ENCODE data around the gene RAG1. TPM values are rescaled to one million over a fixed set of nuclear protein-coding genes. Genes with fewer than 3 reads are reported as not detected.

RAG1 gene
- total and polyA plus RNA-seq, 9 of the 15 experiments (the other 6 are each of a cell fraction or from before 2014, with no cell fraction given) = 0.49 to 2.5 (median 1.7) TPM

DNA sequence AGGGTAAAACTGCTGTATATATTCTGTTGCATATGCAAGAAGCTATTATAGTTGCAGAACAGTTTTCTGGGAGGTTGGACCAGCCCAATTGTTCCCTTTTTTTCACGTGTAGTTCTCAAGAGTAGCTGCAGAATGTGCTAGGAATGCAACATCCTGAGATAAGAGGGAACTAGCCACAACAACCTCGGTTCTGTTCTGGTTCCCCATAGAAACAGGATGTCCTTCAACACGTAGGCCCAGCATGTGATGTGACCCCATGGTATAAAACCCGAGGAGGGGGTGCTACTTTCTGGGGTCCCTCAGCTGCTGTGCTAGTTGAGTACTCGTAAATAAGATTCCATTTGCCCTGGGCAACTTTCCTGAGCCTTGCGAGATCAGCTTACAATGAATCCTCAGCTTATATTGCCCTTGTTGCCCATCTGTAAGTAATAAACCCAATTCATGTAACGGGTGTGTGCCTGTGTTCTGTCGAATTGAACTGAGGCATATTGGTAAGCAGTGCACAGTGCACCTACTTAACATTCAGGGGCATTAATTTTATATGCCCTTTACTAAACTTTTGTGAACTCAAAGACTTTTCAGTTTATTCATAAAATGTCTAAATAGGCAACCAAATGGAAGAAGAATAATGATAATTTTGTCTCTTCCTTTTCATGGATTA lies 34.7 kb upstream of the RAG1 start:
- H3K27ac ChIP-seq (ENCODE audit: extremely low read depth, low read depth, low read length) = no peak overlapping the region
- 3% methylated on average over 8 of the region's 8 CpGs for WGBS (ENCODE audit: insufficient coverage, low coverage, missing lambda C conversion rate)
- no peak overlapping the region for H3K9ac ChIP-seq (ENCODE audit: insufficient read depth in 1 of 2, low read depth in 2 of 2, low read length in 2 of 2)
- no peak overlapping the region for H3K4me3 ChIP-seq
- H3K36me3 ChIP-seq (ENCODE audit: control insufficient read depth, insufficient read depth, low read length) = no peaks in the 10 kb centered on the region
- ChIA-PET CTCF (ENCODE audit: low intra/inter-chr PET ratio) (no interaction called here), POLR2A (no interaction called here)
- in situ Hi-C loops (cut with MboI) = no loop called here
- ATAC-seq (no peak), FAIRE-seq (peak; percentile 35), DNase-seq (ENCODE audit: extremely low read depth in 1 of 4, low spot score in 3 of 4) (no peak)
- BruUV-seq (replicated peaks) = no TSS peak
- H3K9me1 ChIP-seq (ENCODE audit: control insufficient read depth, insufficient read depth, low read length) = no peaks in the 10 kb centered on the region
- TF ChIP-seq DDX20 (tag; IDR thresholded peaks at IDR 0.05; ENCODE audit: low read depth) (no peak), MITF (IDR thresholded peaks at IDR 0.05) (no peak), ZNF277 (CRISPR knock-in tag; IDR thresholded peaks at IDR 0.05; ENCODE audit: borderline replicate concordance) (no peak), CBFB (CRISPR knock-in tag; IDR thresholded peaks at IDR 0.05) (no peak), PRPF4 (IDR thresholded peaks at IDR 0.05; ENCODE audit: insufficient read depth, low read depth, low read length, poor library complexity, severe bottlenecking) (no peak), SREBF1 (IDR thresholded peaks at IDR 0.05; ENCODE audit: borderline replicate concordance, low read depth, low read length) (no peak)
- TF ChIP-seq, protein P1, sequence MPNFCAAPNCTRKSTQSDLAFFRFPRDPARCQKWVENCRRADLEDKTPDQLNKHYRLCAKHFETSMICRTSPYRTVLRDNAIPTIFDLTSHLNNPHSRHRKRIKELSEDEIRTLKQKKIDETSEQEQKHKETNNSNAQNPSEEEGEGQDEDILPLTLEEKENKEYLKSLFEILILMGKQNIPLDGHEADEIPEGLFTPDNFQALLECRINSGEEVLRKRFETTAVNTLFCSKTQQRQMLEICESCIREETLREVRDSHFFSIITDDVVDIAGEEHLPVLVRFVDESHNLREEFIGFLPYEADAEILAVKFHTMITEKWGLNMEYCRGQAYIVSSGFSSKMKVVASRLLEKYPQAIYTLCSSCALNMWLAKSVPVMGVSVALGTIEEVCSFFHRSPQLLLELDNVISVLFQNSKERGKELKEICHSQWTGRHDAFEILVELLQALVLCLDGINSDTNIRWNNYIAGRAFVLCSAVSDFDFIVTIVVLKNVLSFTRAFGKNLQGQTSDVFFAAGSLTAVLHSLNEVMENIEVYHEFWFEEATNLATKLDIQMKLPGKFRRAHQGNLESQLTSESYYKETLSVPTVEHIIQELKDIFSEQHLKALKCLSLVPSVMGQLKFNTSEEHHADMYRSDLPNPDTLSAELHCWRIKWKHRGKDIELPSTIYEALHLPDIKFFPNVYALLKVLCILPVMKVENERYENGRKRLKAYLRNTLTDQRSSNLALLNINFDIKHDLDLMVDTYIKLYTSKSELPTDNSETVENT (CRISPR knock-in tag; IDR thresholded peaks at IDR 0.05) = no peak
- TF ChIP-seq, protein P2, sequence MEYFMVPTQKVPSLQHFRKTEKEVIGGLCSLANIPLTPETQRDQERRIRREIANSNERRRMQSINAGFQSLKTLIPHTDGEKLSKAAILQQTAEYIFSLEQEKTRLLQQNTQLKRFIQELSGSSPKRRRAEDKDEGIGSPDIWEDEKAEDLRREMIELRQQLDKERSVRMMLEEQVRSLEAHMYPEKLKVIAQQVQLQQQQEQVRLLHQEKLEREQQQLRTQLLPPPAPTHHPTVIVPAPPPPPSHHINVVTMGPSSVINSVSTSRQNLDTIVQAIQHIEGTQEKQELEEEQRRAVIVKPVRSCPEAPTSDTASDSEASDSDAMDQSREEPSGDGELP (CRISPR knock-in tag; IDR thresholded peaks at IDR 0.05; ENCODE audit: borderline replicate concordance) = no peak
- H4K20me1 ChIP-seq (replicated peaks; ENCODE audit: control insufficient read depth, insufficient read depth, low read length) = no peaks in the 10 kb centered on the region
- no peaks in the 10 kb centered on the region for H3K27me3 ChIP-seq (ENCODE audit: control insufficient read depth in 2 of 2, insufficient read depth in 2 of 2, low read length in 2 of 2)
- no peak overlapping the region for H3K4me2 ChIP-seq (ENCODE audit: insufficient read depth, low read length)
- no peaks in the 10 kb centered on the region for H3K9me3 ChIP-seq (replicated peaks; ENCODE audit: control insufficient read depth, insufficient read depth, low read depth, low read length)
- intact Hi-C loops (cut with micrococcal nuclease) = no loop called here
- H3K79me2 ChIP-seq (ENCODE audit: control insufficient read depth, insufficient read depth, low read length) = no peaks in the 10 kb centered on the region
- no peak overlapping the region for H2AFZ ChIP-seq (ENCODE audit: low read depth, low read length)
- no peaks in the 10 kb centered on the region for H3K4me1 ChIP-seq (replicated peaks in 1 of 2; ENCODE audit: control insufficient read depth in 2 of 2, insufficient read depth in 2 of 2, low read length in 2 of 2)

Measured in K562 (cell line).